Activated CD4-positive, alpha-beta T cell treated with anti-CD3 and anti-CD28 coated beads, Interleukin-2, amount 50 U/mL, for 48 hours (primary cell): ENCODE data around the gene IRF2BP2.
"Not testable (repeated sequence)": the region's sequence is repeated elsewhere in the genome, so short reads cannot be mapped to it uniquely, and the experiment has no call there.

ENCODE experiments used
- DNase-seq, 2 experiments: peaks; one replicate each; pipeline ENCODE4 v3.0.0-alpha.2; 2020

The IRF2BP2 gene

DNA sequence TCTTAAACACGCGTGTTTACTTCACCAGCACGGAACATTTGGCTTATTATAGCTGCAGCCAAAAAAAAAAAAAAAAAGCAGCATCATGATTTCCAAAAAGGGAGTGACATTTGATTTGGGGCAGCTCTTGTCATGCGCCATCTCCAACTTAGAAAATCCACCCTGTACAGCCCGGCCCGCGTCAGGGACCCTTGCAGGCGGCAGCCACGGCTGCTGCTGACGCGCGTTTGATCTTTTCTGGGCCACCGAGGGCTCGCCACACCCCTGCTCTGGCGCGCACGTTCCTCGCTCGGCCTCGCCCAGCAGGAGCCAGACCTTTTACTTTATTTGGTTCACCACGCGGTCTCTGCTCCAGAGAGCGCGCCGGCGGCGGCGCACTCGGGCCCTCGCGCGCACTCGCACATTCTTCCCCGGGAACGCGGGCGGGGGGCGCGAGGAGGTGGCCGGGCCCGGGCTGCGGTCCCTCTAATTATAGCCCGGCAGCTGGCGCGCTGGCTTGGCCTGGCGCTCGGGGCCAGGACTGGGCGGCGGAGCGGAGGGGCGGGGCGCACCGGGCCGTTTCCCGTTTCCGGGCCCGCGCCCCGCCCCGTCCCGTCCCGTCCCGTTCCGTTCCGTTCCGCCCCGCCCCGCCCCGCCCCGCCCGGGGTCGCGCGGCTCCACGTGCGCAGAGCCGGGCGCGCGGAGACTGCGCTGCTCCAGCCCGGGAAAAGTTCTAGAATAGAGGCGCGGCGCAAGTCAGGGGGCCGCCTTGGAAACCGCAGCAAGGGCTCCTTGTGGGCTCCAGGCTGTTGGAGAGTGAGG, 10.2 kb downstream of the IRF2BP2 start:
- peak; percentile 83 to 85 for DNase-seq

DNA sequence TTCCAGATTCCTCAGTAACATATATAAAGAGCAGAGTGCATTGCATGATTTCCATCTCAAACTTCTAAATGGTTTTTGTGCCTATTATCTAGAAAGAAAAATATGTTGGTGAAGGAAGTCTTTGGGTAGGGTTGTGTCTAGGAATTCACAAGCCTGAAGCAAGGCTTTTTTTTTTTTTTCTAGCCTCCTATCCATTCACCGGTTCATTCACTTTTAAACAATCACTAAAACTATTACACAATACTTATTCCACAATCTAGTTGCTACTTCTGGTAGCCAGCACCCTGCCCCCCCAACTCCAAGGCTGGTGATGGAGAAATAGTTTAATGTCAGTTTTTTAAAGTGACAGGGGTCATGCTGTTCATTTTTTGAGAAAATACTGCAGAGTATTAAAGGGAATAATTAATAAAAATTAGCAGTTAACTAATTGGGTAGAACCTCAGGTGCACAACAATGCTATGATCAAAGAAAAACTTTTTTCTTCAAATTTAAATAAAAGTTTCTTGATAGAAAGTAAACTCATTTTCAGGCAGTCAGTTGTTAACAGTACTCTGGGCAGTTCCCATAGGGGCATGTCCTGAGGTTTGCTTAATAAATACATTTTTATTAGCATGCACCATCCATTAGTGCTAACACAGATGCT, 10.9 kb downstream of the IRF2BP2 start:
- DNase-seq = no peak

DNA sequence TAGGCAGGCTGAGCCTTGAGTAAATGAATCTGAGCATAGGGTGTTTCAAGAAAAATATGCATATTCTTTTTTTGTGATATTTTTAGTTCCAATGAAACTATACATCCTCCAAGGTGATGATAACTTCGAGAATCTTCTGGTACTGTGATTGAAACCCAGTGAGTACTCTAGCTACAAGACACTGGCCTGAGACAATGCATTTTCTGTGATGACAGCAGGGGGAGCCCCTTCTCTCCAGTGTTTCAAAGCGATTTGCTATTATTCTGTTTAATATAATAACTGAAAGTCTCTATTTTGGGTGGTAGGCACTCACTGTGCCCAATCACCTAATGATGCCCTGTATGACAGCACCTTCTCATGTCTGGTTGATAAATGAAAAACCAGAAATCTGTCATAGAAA, 12.1 kb downstream of the IRF2BP2 start:
- peak; percentile 61 to 68 for DNase-seq

DNA sequence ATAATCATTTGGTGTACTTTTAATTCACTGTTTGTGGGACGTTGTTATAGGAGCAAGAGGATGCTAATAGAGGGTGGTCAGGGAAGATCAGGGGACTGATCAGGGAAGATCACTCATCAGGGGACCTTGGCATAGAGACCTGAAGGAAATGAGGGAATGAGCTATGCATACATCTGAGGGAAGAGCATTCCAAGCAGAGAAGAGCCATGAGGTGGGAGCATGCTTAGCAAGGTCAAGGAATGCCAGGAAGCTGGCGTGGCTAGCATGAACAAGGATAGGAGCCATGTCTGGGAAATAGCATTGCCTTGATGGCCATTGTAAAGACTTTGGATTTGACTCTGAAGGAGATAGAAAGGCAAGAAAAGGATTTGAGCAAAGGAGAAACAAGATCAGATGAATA, 14.1 kb downstream of the IRF2BP2 start:
- no peak for DNase-seq

DNA sequence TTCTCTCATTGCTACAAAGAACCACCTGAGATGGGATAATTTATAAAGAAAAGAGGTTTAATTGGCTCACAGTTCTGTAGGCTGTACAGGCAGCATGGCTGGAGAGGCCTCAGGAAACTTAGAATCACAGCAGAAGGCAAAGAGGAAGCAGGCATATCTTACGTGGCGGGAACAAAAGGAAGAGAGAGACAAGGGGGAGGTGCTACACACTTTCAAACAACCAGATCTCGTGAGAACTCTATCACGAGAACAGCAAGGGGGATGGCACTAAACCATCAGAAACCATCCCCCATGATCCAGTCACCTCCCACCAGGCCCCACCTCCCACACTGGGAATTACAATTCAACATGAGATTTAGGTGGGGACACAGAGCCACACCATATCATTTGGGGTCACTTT, 15.4 kb downstream of the IRF2BP2 start:
- DNase-seq = not testable (repeated sequence)

DNA sequence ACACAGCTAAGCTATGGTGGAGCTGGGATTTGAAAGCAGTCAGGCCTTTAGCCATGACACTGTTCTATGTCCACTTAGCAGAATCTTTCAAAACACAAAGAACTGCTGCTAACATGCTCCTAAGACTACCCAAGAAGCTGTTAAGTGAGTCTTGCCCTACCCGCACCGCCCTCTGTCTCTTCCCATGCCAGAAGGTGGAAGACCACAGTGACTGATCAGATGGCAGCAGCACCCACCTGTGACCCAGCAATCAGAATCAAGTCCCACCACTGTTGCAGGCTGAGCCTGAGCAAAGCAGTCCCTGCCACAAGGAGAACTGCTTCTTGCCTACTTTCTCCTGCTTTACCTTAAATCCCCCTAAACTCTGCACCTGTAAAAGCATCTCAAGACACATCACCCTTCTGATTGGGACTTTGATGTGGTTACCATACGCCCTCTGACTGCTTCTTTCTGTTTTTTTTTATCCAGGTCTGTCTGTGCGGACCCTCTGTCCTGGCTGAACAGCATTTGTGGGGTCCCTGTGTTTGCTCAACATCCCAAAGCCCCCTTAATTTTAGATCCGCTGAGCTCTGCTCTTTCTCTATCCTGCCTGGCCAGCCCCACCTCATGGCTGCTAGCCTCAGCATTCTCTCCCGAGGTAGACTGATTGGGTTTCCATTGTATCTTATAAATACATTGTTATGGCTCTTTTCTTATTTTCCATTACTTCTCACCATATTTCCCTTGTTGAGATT, 16.0 kb downstream of the IRF2BP2 start:
- no peak for DNase-seq

DNA sequence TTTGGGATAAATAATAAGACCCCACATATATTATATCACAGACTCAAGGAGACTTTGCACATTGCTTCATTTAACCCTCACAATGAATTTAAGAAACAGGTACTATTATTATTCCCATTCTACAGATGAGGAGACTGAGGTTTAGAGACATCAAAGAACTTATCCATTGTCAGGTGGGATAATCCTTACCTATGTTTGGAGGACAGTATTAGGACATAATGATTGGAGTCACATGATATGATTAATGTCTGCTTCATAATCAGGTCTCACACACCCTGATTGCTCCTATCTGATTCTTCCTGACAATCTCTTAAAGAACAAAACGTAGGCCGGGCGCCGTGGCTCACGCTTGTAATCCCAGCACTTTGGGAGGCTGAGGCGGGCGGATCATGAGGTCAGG, 16.9 kb downstream of the IRF2BP2 start:
- no peak for DNase-seq

DNA sequence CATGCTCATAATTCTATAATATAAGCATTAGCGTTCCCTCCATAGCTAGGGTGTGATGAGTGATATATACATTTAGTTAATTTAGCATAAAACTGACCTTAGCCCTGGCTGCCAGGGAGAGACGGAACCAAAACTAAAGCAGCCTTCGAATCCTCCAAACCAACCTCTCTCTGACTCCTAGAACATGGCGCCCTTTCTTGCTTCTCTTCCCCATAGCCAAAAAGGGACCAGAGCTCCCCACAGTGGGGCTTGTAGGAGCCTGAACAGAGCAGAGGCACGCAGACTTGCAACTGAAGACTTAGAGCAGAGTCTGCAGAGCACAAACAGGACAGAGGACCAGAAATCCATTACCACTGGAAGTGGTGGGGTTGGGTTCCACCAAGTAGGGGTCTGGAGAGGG, 17.7 kb downstream of the IRF2BP2 start:
- no peak for DNase-seq

DNA sequence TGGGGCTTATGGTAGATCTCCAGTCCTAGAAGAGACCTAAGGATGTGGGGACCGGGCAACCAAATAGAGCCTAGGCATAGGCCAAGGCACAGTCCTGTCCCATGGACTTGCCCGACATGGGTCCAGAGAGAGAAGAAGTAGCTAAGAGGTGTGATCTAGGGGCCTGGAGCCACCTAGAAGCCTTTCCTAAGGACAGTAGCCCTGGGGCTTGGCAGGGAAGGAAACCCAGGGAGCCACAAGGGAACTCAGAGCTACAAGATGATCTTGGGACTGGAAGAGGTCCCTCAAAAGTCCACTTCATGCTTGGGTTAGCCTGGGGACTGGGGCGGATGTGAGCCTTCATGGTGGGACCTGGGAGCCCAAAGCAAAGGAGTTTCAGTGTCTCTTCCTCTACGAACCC, 18.8 kb downstream of the IRF2BP2 start:
- no peak for DNase-seq

DNA sequence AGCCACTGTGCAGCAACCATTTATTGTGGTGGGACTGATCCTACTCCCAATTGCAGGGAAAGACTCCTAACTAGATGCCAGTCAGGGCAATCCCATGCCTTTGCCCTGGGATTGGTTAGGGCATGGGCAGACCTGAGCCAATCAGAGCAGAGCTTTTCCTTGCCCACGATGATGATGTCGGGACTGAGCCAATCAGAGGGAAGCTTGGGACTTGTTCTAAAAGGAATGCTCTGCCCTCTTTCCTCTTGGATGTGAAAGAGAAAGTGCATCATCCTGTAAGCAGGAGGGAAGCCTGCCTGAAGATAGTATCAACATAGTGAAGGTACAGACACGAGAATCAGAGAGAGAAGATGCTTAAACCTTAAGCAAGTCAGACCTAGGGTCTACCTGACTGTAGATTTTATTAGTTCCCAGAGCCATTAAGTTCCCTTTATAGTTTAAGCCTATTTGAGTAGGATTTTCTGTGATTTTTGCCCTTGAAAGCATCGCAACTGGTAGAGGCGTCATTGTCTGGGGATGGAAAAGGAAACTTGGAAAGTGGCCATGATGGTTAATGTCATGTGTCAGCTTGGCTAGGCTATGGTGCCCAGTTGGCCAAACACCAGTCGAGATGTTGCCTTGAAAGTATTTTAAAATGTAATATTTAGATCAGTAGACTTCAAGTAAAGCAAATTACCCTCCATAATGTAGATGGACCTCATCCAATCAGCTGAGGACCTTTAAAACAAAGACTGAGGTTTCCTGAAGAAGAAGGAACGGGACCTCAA, 19.9 kb downstream of the IRF2BP2 start:
- DNase-seq = no peak

DNA sequence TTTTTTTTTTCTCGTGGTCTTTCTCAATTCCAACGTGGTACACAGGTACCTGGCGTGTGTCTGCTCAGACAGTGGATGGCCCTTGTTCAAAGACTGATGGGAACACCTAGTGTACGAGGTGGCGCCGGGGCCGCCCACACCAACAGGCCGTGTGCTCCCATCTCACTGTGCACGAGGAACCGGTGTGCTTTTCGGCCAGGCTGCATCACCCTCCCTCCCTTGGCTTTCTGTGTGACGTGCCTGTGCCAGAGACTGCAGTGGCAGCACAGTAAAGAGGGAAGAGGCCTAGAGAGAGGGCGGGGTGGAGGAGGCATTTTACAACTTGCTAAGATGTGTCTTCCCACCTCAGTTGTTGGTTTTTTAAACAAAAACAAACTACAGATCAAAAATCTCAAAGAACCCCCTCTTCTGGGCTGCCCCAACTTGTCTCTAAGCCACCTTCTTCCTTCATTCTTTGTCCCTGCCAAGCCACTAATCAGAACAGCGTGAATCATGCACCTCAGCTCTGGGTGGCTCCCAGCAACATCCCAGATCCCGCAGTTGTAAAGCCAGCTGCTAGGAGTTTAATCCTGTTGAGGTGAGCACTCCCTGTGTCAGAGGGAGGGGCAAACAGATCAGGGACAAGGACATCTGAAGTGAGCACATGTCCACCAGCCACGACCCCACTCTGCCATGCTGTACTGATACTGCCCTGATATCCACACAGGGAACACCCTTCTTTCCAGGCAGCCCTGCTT, 20.7 kb downstream of the IRF2BP2 start:
- no peak for DNase-seq

DNA sequence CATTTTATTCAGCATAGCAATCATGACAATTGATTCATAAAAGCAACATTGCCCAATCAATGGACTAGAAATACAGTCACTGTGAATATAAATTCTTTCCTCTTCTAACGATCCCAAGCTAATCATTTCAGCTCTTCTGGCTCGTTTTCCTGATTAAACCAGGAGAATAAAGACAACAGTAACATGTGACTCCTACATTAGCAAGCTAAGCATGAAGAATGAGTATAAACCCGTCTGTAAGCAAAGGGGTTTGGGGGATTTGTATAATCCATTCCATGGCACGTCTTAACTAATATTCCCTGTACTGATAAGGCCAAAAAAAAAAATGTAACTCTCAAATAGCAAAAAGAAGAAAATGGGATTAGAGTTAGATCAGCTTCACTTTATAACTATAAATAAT, 21.6 kb downstream of the IRF2BP2 start:
- DNase-seq = no peak

DNA sequence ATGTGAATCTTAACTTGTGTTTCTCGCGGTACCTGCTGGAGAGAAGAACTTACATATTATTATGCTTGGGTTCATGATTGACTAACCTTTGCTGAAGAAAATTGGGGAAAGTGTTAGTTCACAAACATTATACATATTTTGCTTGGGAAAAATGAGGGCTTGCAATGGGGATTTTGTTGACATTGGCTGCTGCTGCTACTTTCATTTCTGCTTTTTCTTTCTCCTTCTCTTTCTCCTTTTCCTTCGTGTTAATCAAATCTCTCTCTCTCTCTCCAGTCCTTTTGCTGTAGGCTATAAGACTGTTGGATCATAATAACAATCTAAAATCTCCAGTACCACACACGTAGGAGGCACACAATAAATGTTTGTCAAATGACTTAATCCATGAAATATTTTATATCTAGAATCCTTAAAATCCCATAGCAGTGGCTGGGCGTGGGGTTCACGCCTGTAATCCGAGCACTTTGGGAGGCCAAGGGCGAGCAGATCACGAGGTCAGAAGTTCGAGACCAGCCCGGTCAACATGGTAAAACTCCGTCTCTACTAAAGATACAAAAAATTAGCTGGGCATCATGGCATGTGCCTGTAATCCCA, 23.0 kb downstream of the IRF2BP2 start:
- no peak for DNase-seq

DNA sequence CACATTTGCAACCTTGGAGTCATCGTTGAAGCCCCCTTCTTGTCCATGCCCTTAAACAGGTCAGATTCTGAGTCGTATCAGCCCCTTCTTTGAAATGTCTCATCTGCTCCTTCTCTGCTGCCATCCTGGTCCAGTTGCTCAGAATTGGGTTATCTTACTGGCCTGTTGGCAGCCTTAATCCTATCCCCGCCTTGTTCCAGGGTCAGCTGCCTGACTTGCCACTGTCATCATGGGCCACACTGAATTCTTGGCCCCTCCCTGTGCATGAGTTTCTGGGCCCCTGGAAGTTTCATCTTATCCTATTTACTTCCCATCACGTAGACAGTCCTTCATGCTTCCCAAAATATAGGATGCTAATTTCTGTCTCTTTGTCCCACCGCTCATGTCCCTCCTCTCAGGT, 23.7 kb downstream of the IRF2BP2 start:
- DNase-seq = no peak

DNA sequence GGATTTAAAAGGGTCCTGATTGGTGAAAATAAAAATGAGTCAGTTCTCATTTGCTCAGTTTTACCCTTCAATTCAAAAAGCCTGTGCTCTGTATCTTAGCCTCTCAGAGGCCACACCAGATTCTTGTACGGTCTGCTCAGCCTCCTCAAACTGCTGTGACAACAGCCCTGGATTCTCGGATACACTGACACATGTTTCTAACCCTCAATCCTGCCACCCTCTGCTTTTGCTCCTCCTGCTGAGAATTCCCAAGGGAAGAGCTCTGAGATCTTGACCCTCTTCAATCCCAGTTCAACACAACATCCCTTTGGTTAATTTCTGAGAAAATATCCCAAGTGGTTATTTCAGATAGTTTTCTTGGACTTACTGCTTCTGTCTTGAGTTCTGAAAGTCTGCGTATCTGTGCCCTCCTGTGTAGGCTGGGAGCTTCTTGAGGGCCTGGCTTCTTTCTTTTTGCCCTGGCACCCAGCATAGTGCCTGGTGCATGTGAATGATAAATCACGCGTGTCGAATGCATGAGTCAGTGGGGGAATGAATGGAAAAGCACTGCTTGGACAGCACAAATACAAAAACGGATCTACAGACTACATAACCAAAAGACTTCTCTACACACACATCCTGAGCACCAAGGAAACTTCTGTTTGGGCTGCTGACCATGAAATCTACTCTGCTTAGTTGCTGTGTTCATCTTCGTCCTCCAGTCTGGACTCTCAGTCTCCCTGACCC, 24.5 kb downstream of the IRF2BP2 start:
- no peak for DNase-seq

DNA sequence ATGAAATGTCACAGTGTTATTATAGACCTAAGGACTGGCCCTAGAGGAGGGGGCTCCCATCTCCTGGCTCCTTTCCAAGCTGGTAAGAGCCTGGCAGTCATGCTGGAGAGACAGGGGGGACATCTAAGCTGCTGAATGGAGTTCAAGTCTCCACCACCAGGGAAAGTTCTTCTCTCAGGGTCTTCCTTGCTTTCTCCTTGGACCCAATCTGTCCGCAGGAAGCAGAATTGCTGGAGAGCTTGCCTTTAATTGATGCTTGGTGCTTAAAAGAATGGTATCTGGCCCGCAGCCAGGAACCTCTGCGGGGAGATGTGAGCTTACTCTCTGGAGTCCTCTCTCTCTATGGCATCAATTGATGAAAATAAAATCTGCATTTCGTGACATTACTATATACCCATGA, 25.1 kb downstream of the IRF2BP2 start:
- DNase-seq = no peak

DNA sequence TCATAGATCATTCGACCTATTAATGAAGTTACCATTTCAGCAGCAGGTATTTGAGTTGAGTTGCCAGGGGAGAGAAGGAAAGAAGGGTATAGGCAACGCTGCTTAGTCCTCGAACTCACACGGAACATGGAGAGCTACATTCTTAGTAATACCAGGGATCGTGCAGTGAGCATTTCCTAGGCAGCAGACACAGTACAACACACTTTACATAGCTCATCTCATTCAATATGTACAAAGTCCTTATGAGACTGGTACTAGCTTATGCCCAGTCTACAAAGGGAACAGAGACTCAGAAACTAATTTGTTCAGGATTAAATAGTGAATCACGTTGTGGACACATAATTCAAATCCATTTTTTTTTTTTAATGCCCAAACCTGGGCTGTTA, 25.6 kb downstream of the IRF2BP2 start:
- no peak for DNase-seq

DNA sequence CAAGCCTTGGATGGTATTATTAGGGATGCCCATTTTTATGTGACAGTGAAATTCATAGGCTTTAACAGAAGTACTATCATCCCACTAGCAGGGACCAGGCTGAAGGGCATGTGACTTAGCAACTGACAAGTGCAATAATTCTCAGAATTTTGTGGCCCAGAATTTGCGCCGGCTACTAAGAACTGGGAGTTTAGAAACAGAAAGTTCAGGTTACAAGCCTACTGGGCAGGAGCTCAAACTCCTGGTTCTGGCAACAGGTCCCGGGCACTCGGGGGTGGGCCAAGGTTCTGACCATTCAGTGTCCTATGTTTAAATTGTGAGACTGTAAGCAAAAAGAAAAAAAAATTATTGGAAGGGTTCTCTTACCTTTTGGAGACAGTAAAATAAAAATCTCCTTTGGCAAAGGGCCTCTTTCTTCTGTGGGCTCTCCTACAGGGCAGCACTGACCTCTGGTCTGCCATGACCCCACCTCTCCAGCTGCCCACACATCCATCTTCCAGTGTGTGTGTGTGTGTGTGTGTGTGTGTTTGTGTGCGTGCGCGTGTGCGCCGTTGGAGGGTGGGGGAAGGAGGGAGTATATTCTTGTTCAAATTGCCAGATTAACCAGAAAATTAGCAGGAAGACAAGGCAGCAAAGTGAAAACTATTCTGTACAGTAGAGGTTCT, 26.1 kb downstream of the IRF2BP2 start:
- no peak for DNase-seq

DNA sequence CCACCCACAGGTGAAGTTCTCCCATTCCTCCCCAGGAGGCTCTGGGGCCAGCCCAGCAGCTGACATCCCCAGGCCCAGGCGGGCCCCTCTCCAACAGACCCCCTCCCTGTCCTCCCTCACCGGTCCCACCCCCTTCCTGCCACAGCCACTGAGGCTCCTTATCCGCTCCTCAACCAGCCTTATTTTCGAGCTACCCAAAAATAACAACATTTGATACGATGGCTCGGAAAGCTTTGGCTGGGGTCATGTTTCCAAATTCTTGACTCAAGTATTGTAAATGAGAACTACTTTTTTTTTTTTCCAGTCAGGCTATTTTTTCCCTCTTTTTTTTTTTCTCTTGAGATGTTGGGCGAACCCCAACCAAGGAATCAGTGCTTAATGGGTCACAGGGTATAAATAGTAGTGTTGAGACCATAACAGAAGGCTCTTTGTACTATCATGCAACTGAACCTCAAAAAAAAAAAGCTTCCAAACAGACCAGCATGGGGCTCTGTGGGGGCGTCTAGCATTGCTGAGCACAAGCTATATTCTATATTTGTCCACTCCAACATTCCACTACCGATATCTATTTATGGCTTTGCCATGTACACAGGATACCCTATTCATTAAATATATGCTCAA, 27.2 kb downstream of the IRF2BP2 start:
- DNase-seq = no peak

DNA sequence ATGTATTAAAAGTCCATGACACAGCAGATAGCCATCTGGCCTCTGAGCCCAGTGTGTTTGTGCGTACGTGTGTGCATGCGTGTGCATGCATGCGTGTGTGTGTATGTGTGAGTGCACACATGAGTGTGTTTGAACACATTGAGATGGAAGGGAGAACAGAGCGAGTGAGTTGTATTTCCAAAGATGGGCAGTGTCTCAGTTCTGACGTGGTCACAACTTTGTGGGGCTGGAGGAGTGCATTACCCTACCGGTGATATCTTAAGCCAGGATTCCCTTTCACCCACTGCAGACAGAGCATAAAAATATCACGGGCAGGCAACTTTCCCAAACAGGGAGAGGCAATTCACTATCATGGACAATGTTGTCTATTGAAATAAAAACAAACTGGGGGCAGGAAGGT, 27.8 kb downstream of the IRF2BP2 start:
- DNase-seq = no peak
